CD8-positive, alpha-beta memory T cell (primary cell): ENCODE data around the gene LRRC74A. TPM values are rescaled to one million over a fixed set of nuclear protein-coding genes. Genes with fewer than 3 reads are reported as not detected.
"Not testable (repeated sequence)": the region's sequence is repeated elsewhere in the genome, so short reads cannot be mapped to it uniquely, and the experiment has no call there.

Experiments
- CTCF ChIA-PET: fragments of 350-600 bp; sonication (Branson Sonifier 250); formaldehyde crosslinking; loops from one replicate; lab custom pipeline; 2021; ENCODE audit warnings: antibody characterized with exemption; lab: Charles Lee
- POLR2A ChIA-PET: fragments of 350-600 bp; sonication (Branson Sonifier 250); formaldehyde crosslinking; loops from one replicate; lab custom pipeline; 2021; ENCODE audit warnings: antibody characterized with exemption; lab: Charles Lee
- DNase-seq, 5 donors: peaks; one replicate each; pipeline versions ENCODE4 v3.0.0 to v3.0.0-alpha.2; 2020 to 2022; ENCODE audit warnings: mixed read lengths in 1 of 5
- H3K27ac ChIP-seq: one replicate; pipeline ENCODE4 v1.7.0; 2013; ENCODE audit warnings: low read depth, mild to moderate bottlenecking, low read length, moderate library complexity
- H3K27me3 ChIP-seq: 2 replicates; pipeline ENCODE4 v1.7.0; 2013; ENCODE audit warnings: low read length, mild to moderate bottlenecking; ENCODE audit not compliant: insufficient read depth, poor library complexity, severe bottlenecking
- H3K36me3 ChIP-seq: 2 replicates; pipeline ENCODE4 v1.7.0; 2013; ENCODE audit warnings: mild to moderate bottlenecking, low read length, moderate library complexity; ENCODE audit not compliant: insufficient read depth
- H3K4me1 ChIP-seq: 2 replicates; pipeline ENCODE4 v1.7.0; 2013; ENCODE audit warnings: mild to moderate bottlenecking, low read length, moderate library complexity; ENCODE audit not compliant: insufficient read depth
- H3K4me3 ChIP-seq: 2 replicates; pipeline ENCODE4 v1.7.0; 2013; ENCODE audit warnings: mild to moderate bottlenecking, low read length
- H3K9me3 ChIP-seq: 2 replicates; pipeline ENCODE4 v1.7.0; 2013; ENCODE audit warnings: mild to moderate bottlenecking, low read length
- H3K27ac Mint-ChIP-seq, 8 donors: one replicate each; pipeline ENCODE4 v1.8.0; 2020 to 2021; ENCODE audit warnings: mixed read lengths in 8 of 8, mild to moderate bottlenecking in 6 of 8, inconsistent platforms in 3 of 8, moderate library complexity in 3 of 8
- H3K27me3 Mint-ChIP-seq, 2 donors: one replicate each; pipeline ENCODE4 v1.8.0; 2020 to 2021; ENCODE audit warnings: mixed read lengths in 2 of 2, mild to moderate bottlenecking in 1 of 2, moderate library complexity in 1 of 2
- H3K36me3 Mint-ChIP-seq, 3 donors: one replicate each; pipeline ENCODE4 v1.8.0; 2020 to 2021; ENCODE audit warnings: mixed read lengths in 3 of 3, inconsistent platforms in 1 of 3, mild to moderate bottlenecking in 1 of 3
- H3K4me1 Mint-ChIP-seq, 3 donors: one replicate each; pipeline ENCODE4 v1.8.0; 2020 to 2021; ENCODE audit warnings: mixed read lengths in 3 of 3, inconsistent platforms in 1 of 3, mild to moderate bottlenecking in 1 of 3
- H3K4me3 Mint-ChIP-seq, 7 donors: one replicate each; pipeline ENCODE4 v1.8.0; 2020 to 2021; ENCODE audit warnings: mixed read lengths in 7 of 7, mild to moderate bottlenecking in 6 of 7, moderate library complexity in 4 of 7, inconsistent platforms in 2 of 7
- H3K9me3 Mint-ChIP-seq, 5 donors: one replicate each; pipeline ENCODE4 v1.8.0; 2020 to 2022; ENCODE audit warnings: mixed read lengths in 5 of 5, mild to moderate bottlenecking in 3 of 5, moderate library complexity in 2 of 5, inconsistent platforms in 1 of 5
- polyA plus RNA-seq: library from polyadenylated mRNA; unstranded; fragments of 300-500 nt; fragmentation: Illumina TruSeq; gene quantifications from one replicate; pipeline ENCODE4 v1.2.3, GENCODE V29; 2021
- total RNA-seq, 2 experiments: library from RNA; stranded (reverse); gene quantifications; one replicate each; pipeline ENCODE4 v1.2.3, GENCODE V29; 2021

The LRRC74A gene
- total and polyA plus RNA-seq, 3 experiments from 2014 or later = not detected

DNA sequence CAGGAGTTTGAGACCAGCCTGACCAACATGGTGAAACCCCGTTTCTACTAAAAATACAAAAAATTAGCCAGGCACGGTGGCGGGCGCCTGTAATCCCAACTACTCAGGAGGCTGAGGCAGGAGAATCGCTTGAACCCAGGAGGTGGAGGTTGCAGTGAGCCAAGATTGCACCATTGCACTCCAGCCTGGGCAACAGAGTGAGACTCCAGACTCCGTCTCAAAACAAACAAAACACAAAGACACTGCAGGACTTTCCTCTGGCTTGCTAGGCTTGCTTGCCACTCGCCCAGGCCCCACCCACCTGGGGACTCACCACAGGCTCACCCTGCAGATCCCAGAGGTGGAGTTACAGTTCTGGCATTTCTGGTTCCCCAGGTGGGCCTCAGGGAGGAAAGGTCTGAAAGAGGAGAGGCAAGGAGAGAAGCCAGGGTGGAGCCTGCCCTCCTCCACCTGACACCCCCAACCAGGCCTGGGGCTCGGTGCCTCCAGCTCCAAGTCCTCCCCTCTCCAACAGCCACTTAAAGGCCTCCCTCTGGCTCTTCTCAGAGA lies 88.4 kb downstream of the LRRC74A start:
- DNase-seq, H3K36me3 Mint-ChIP-seq, H3K4me3 Mint-ChIP-seq, H3K27ac ChIP-seq, H3K9me3 ChIP-seq, H3K27me3 Mint-ChIP-seq, H3K36me3 ChIP-seq, H3K27me3 ChIP-seq, H3K9me3 Mint-ChIP-seq, H3K4me3 ChIP-seq: not testable (repeated sequence)
- Mint-ChIP-seq H3K27ac (peak overlapping the region in 2 of 8 donors; percentile 45 to 46), H3K4me1 (peaks cover 10 to 16% (median 13%) of the 10 kb centered on the region in 3 donors)
- ChIA-PET POLR2A (interaction anchor here (1.1 kb wide), 1 partner anchor 113 kb away, joined by 3 read pairs; no protein-coding TSS in a partner anchor), CTCF (interaction anchor here (0.5 to 14.0 kb wide), 13 partner anchors 18 to 155 kb away, joined by 3 to 136 read pairs (median 14); no protein-coding TSS in a partner anchor)
- H3K4me1 ChIP-seq = peaks cover 12% of the 10 kb centered on the region

DNA sequence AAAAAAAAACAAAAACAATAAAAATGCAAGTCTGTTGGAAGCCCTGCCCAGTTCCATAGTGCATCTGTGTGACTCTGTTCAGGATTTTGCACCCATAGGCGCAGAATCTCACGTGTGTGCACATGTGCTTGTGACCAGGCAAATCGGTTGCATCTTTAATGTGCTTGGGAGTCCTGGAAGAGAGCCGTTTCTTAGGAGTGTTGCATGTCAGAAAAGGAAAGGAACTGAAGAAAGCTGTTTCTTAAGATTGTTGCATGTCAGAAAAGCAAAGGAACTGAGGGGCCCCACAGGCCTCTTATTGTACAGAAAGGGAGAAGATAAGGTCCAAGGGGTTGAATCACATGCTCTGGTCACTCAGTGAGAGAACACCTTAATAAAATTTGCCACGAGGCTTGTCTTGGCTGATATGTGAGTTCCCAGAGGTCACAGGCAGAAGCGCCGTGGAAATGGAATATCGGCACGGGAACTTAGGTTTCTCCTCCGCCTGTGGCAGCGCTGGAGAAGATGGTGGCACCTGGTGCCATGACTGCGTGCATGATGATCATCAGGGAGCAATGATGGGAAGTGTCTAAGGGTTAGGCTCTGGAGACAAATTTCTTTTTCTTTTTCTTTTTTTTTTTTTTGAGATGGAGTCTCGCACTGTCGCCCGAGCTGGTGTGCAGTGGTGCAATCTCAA lies 90.0 kb downstream of the LRRC74A start:
- no peak overlapping the region for H3K4me3 Mint-ChIP-seq
- ChIA-PET POLR2A (interaction anchor here (0.8 kb wide), 1 partner anchor 10 kb away, joined by 3 read pairs; no protein-coding TSS in a partner anchor), CTCF (interaction anchor here (0.9 to 14.0 kb wide), 11 partner anchors 14 to 153 kb away, joined by 3 to 136 read pairs (median 4); no protein-coding TSS in a partner anchor)
- no peak for DNase-seq
- no peaks in the 10 kb centered on the region for H3K36me3 ChIP-seq
- H3K27ac Mint-ChIP-seq = no peak overlapping the region
- H3K9me3 Mint-ChIP-seq = no peaks in the 10 kb centered on the region
- H3K27me3 Mint-ChIP-seq = no peaks in the 10 kb centered on the region
- H3K4me3 ChIP-seq = no peak overlapping the region
- no peaks in the 10 kb centered on the region for H3K27me3 ChIP-seq
- peaks cover 16 to 29% (median 18%) of the 10 kb centered on the region in 3 donors for H3K4me1 Mint-ChIP-seq
- H3K9me3 ChIP-seq = no peaks in the 10 kb centered on the region
- no peaks in the 10 kb centered on the region for H3K36me3 Mint-ChIP-seq
- H3K27ac ChIP-seq = no peak overlapping the region
- peaks cover 24% of the 10 kb centered on the region for H3K4me1 ChIP-seq

DNA sequence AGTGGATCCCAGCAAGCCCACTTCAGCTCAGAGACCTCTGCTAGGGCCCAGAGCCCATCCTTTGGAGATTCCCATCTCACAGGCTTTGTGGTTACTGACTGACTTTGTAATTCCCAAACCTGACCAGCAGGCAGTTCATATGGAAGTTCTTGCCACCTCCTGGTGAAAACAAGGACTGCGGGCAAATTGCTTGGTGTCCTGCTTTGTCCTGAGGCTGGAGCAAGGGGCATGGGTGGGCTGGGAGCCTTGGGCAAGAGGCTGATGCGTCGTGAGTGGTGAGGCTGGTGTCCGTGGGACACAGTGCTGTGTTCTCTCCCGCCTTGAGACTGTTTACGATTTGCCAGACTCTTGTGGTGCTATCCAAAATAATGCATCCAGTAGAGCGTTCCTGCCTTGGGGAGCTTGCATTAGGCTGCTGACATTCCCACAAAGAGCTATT lies 91.0 kb downstream of the LRRC74A start:
- no peak for DNase-seq
- Mint-ChIP-seq H3K4me1 (peaks cover 18 to 33% (median 19%) of the 10 kb centered on the region in 3 donors), H3K9me3 (no peaks in the 10 kb centered on the region), H3K27ac (no peak overlapping the region), H3K27me3 (no peaks in the 10 kb centered on the region), H3K36me3 (no peaks in the 10 kb centered on the region), H3K4me3 (no peak overlapping the region)
- Histone ChIP-seq H3K27me3 (no peaks in the 10 kb centered on the region), H3K36me3 (no peaks in the 10 kb centered on the region), H3K4me1 (peaks cover 24% of the 10 kb centered on the region), H3K27ac (no peak overlapping the region), H3K9me3 (no peaks in the 10 kb centered on the region), H3K4me3 (no peak overlapping the region)
- ChIA-PET CTCF (interaction anchor here (0.9 to 14.0 kb wide), 11 partner anchors 9 to 152 kb away, joined by 3 to 136 read pairs (median 4); no protein-coding TSS in a partner anchor), POLR2A (interaction anchor here (0.8 kb wide), 1 partner anchor 9 kb away, joined by 3 read pairs; no protein-coding TSS in a partner anchor)

DNA sequence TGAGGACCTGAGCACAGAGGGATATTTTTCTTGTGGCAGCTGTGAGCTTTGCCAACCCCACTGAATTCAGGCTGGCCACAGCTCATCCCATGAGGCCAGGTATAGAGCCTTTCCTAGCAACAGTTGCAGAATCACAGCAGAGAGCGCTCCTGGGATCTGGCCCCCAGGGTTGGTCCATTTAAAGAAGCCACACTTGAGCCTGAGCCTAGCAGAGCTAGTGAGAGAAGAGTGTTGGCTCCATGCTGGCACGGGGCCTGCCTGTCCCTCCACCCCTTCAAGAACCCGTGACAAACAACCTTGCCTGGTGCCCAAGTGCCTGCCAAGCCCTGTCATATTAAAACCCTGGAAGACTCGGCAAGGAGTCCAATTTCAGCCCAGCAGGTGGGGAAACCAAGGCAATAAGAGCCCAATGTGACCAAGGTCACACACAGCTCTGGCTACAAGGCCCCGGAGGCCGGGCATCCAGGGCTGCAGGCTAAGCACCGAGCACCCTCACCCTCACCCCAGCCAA lies 91.6 kb downstream of the LRRC74A start:
- no peaks in the 10 kb centered on the region for H3K9me3 ChIP-seq
- H3K4me1 Mint-ChIP-seq = peaks cover 19 to 33% (median 21%) of the 10 kb centered on the region in 3 donors
- peak overlapping the region in 1 of 8 donors; percentile 26 for H3K27ac Mint-ChIP-seq
- peaks cover 24% of the 10 kb centered on the region for H3K4me1 ChIP-seq
- no peaks in the 10 kb centered on the region for H3K27me3 Mint-ChIP-seq
- ChIA-PET POLR2A (no interaction called here), CTCF (interaction anchor here (1.0 to 14.0 kb wide), 7 partner anchors 9 to 152 kb away, joined by 4 to 136 read pairs (median 9); no protein-coding TSS in a partner anchor)
- DNase-seq = no peak
- H3K36me3 Mint-ChIP-seq = no peaks in the 10 kb centered on the region
- no peak overlapping the region for H3K27ac ChIP-seq
- no peaks in the 10 kb centered on the region for H3K27me3 ChIP-seq
- H3K36me3 ChIP-seq = no peaks in the 10 kb centered on the region
- H3K4me3 Mint-ChIP-seq = no peak overlapping the region
- H3K9me3 Mint-ChIP-seq = no peaks in the 10 kb centered on the region
- H3K4me3 ChIP-seq = no peak overlapping the region

DNA sequence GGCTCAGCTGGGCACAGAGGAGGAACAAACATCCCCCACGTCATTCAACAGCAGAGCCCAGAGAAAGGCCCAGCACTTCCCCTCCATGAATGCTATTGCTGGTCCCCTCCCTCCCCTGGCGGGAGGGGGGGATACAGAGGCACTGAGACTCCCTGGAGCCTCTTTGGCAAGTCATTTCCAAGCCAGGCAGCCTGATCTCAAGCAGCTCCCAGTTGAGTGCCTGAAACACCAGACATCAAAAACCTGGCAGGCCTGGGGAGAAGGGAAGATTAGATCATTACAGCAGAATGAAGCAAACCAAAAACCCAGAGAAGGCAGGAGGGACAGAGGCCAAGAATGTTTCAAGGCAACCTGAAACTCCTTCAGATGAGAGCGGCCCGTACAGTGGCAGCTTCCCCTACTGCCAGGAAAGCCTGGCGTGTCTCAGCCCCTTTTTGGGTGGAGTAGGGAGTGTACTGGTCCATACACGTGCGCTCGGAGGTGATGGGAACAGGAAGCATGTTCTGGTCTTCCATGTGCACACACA lies 92.1 kb downstream of the LRRC74A start:
- no peaks in the 10 kb centered on the region for H3K27me3 Mint-ChIP-seq
- H3K4me3 ChIP-seq = no peak overlapping the region
- H3K9me3 ChIP-seq = no peaks in the 10 kb centered on the region
- H3K36me3 Mint-ChIP-seq = no peaks in the 10 kb centered on the region
- H3K27me3 ChIP-seq = no peaks in the 10 kb centered on the region
- DNase-seq = no peak
- POLR2A ChIA-PET = no interaction called here
- peaks cover 18 to 32% (median 23%) of the 10 kb centered on the region in 3 donors for H3K4me1 Mint-ChIP-seq
- no peak overlapping the region for H3K27ac ChIP-seq
- CTCF ChIA-PET = interaction anchor here (2.5 to 14.0 kb wide), 4 partner anchors 44 to 151 kb away, joined by 9 to 136 read pairs (median 18); no protein-coding TSS in a partner anchor
- H3K27ac Mint-ChIP-seq = peak overlapping the region in 1 of 8 donors; percentile 58
- peaks cover 23% of the 10 kb centered on the region for H3K4me1 ChIP-seq
- H3K9me3 Mint-ChIP-seq = no peaks in the 10 kb centered on the region
- no peak overlapping the region for H3K4me3 Mint-ChIP-seq
- H3K36me3 ChIP-seq = no peaks in the 10 kb centered on the region

DNA sequence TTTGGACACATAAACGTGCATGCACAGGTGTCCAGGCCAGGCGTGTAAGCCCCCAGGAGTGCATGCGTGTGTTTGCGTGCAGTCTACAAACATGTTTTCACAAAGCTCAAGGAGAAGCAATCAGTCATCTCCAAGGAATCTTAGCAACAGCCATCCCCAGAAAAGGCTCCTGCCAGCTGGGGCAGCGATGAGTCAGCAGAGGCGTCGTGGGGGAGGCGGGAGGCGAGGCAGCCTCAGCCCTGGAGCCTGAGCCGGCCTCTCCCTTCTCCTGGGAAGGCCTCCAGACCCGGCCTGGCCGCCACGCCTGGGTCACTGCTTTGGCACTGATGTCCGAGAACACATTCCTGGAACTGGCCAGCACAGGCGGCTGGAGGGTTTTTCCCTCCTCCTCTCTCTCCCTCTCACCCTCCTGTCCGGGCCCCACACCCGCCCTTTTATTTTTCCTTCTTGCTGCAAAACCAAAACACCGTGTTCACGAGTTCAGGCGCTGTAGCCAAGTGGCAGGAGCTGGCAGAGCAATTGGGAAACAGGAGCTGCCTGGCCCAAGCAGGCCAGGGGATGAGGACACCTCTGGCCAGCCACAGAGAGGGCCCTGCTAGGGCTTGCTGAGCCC lies 92.7 kb downstream of the LRRC74A start:
- DNase-seq = no peak
- no peak overlapping the region for H3K4me3 Mint-ChIP-seq
- H3K27ac Mint-ChIP-seq = peak overlapping the region in 1 of 8 donors; percentile 58
- no peaks in the 10 kb centered on the region for H3K36me3 ChIP-seq
- no peak overlapping the region for H3K27ac ChIP-seq
- POLR2A ChIA-PET = no interaction called here
- H3K4me1 Mint-ChIP-seq = peaks cover 13 to 27% (median 24%) of the 10 kb centered on the region in 3 donors
- H3K9me3 ChIP-seq = no peaks in the 10 kb centered on the region
- H3K36me3 Mint-ChIP-seq = no peaks in the 10 kb centered on the region
- H3K4me1 ChIP-seq = peaks cover 17% of the 10 kb centered on the region
- no peak overlapping the region for H3K4me3 ChIP-seq
- H3K9me3 Mint-ChIP-seq = no peaks in the 10 kb centered on the region
- H3K27me3 Mint-ChIP-seq = no peaks in the 10 kb centered on the region
- no peaks in the 10 kb centered on the region for H3K27me3 ChIP-seq
- CTCF ChIA-PET = interaction anchor here (2.1 to 14.0 kb wide), 4 partner anchors 43 to 151 kb away, joined by 6 to 136 read pairs (median 18); no protein-coding TSS in a partner anchor
